Endothelial cell of umbilical vein (primary cell): Measurements from ENCODE around the gene WDR82. TPM values are rescaled to one million over a fixed set of nuclear protein-coding genes. Genes with fewer than 3 reads are reported as not detected.

Source experiments
- BruUV-seq: library from RNA; stranded (reverse); fragments of 400-500 nt; replicated peaks from 2 replicates; lab custom pipeline; 2021; lab: Mats Ljungman, UMichigan
- CTCF ChIA-PET: fragments of 300-600, 350-600 bp; sonication (Branson Sonifier 250); formaldehyde crosslinking; loops from one replicate; lab custom pipeline; 2021; ENCODE audit warnings: antibody characterized with exemption, inconsistent platforms; lab: Charles Lee
- POLR2A ChIA-PET: fragments of 300-600, 350-600 bp; sonication (Branson Sonifier 250); formaldehyde crosslinking; loops from one replicate; lab custom pipeline; 2021; ENCODE audit warnings: antibody characterized with exemption, inconsistent platforms; lab: Charles Lee
- DNase-seq: peaks from one replicate; pipeline ENCODE4 v3.0.0-alpha.2; 2011; ENCODE audit warnings: low read depth, low spot score
- FAIRE-seq: peaks from 2 replicates; lab custom pipeline; 2011; peaks lifted over from hg19 to GRCh38; lab: Jason Lieb, UNC
- H2AFZ ChIP-seq: 2 replicates; pipeline ENCODE4 v1.6.0; 2012; ENCODE audit warnings: low read depth, low read length, control low read depth, inconsistent platforms
- H3K27ac ChIP-seq: 2 replicates; pipeline ENCODE4 v1.5.1; 2011; ENCODE audit warnings: low read depth, mild to moderate bottlenecking, control low read depth, low read length, moderate library complexity; ENCODE audit not compliant: insufficient read depth
- H3K27me3 ChIP-seq, 2 experiments: 2 replicates each; pipeline versions ENCODE4 v1.6.0 to v1.6.1; 2011; ENCODE audit warnings: low read length in 2 of 2, mixed read lengths in 1 of 2; ENCODE audit not compliant: control insufficient read depth in 2 of 2, insufficient read depth in 2 of 2
- H3K36me3 ChIP-seq, 2 experiments: 2 replicates in 1 of 2; 3 replicates in 1 of 2; pipeline ENCODE4 v1.5.1; 2011; ENCODE audit warnings: low read length in 2 of 2, mild to moderate bottlenecking in 1 of 2, moderate library complexity in 1 of 2; ENCODE audit not compliant: control insufficient read depth in 2 of 2, insufficient read depth in 2 of 2; ENCODE audit errors: extremely low read depth in 1 of 2
- H3K4me1 ChIP-seq: 3 replicates; pipeline ENCODE4 v1.5.1; 2011; ENCODE audit warnings: mild to moderate bottlenecking, low read length; ENCODE audit not compliant: control insufficient read depth, insufficient read depth; ENCODE audit errors: extremely low read depth
- H3K4me2 ChIP-seq: 2 replicates; pipeline ENCODE4 v1.6.1; 2011; ENCODE audit warnings: low read length, control low read depth, mixed read lengths; ENCODE audit not compliant: insufficient read depth
- H3K4me3 ChIP-seq, 3 experiments: fragments of 200-600 bp in 1 of 3; sonication (generic), shearing (Covaris generic) in 1 of 3; replicated peaks in 1 of 3; 2 replicates each; pipeline ENCODE4 v1.5.1; 2011 to 2016; ENCODE audit warnings: control low read depth in 3 of 3, low read length in 3 of 3, mild to moderate bottlenecking in 2 of 3, inconsistent platforms in 1 of 3, low read depth in 1 of 3, moderate library complexity in 1 of 3; ENCODE audit not compliant: insufficient read depth in 1 of 3
- H3K79me2 ChIP-seq: 2 replicates; pipeline ENCODE4 v1.6.0; 2012; ENCODE audit warnings: low read length, inconsistent platforms; ENCODE audit not compliant: control insufficient read depth, insufficient read depth
- H3K9ac ChIP-seq: replicated peaks from 2 replicates; pipeline ENCODE3; 2011; ENCODE audit warnings: low read length, control low read depth; ENCODE audit not compliant: insufficient read depth; ENCODE audit errors: extremely low read depth
- H3K9me1 ChIP-seq: replicated peaks from 3 replicates; pipeline ENCODE4 v1.6.0; 2011; ENCODE audit warnings: mild to moderate bottlenecking, low read length; ENCODE audit not compliant: control insufficient read depth, insufficient read depth; ENCODE audit errors: extremely low read depth
- H3K9me3 ChIP-seq: replicated peaks from 2 replicates; pipeline ENCODE4 v1.5.1; 2012; ENCODE audit warnings: low read length, inconsistent platforms; ENCODE audit not compliant: control insufficient read depth, insufficient read depth
- H4K20me1 ChIP-seq: replicated peaks from 2 replicates; pipeline ENCODE3; 2011; ENCODE audit warnings: mild to moderate bottlenecking, low read length; ENCODE audit not compliant: control insufficient read depth, insufficient read depth; ENCODE audit errors: extremely low read depth
- EZH2 ChIP-seq: IDR thresholded peaks from 2 replicates; pipeline ENCODE4 v1.6.1; 2012; ENCODE audit warnings: borderline replicate concordance, low read depth, mild to moderate bottlenecking, moderate library complexity, low read length, inconsistent platforms; ENCODE audit not compliant: severe bottlenecking
- FOS ChIP-seq: IDR thresholded peaks from 2 replicates; pipeline ENCODE4 v1.6.1; 2011; ENCODE audit warnings: mild to moderate bottlenecking, low read length, moderate library complexity, borderline replicate concordance; ENCODE audit not compliant: insufficient read depth
- GATA2 ChIP-seq: IDR thresholded peaks from 2 replicates; pipeline ENCODE4 v1.7.0; 2011; ENCODE audit warnings: low read depth, mild to moderate bottlenecking, moderate library complexity, mixed read lengths, low read length; ENCODE audit not compliant: insufficient read length, insufficient read depth
- JUN ChIP-seq: IDR thresholded peaks from 2 replicates; pipeline ENCODE4 v1.6.1; 2011; ENCODE audit warnings: borderline replicate concordance, low read depth; ENCODE audit not compliant: insufficient read length, insufficient read depth
- MYC ChIP-seq: IDR thresholded peaks from one replicate; pipeline ENCODE4 v1.6.1; 2011; ENCODE audit warnings: mild to moderate bottlenecking, low read depth, low read length
- POLR2A ChIP-seq: IDR thresholded peaks from 2 replicates; pipeline ENCODE4 v1.6.1; 2012; ENCODE audit warnings: low read depth, mild to moderate bottlenecking, control low read depth, low read length
- POLR2AphosphoS5 ChIP-seq: IDR thresholded peaks from 2 replicates; pipeline ENCODE4 v1.6.1; 2012; ENCODE audit warnings: low read depth, mild to moderate bottlenecking, control low read depth, low read length, moderate library complexity; ENCODE audit not compliant: insufficient read depth
- dilution Hi-C: fragments of 300-500 bp; cut with MboI; formaldehyde crosslinking; loops from one replicate; pipeline ENCODE4 v1.15.0; 2019; ENCODE audit warnings: low sequenced_read_pairs; ENCODE audit not compliant: extremely low pct_ligation_motif_present
- intact Hi-C: fragments of 100-400 bp; cut with micrococcal nuclease; formaldehyde crosslinking; loops from one replicate; pipeline ENCODE4 v1.10.0; 2022
- polyA plus RNA-seq, 4 experiments: library from polyadenylated mRNA; depleted of rRNA in 3 of 4; stranded (reverse) in 3 of 4; unstranded in 1 of 4; fragments of >200 nt; gene quantifications; 2 replicates each; pipeline versions ENCODE4 v1.2.1 to v1.2.3, GENCODE V29; 2011 to 2012; ENCODE audit warnings: missing spikeins in 1 of 4
- total RNA-seq: library from RNA; stranded (reverse); gene quantifications from 2 replicates; pipeline ENCODE4 v1.2.3, GENCODE V29; 2021
- TF ChIP-seq, protein P1 (sequence below): IDR thresholded peaks from 2 replicates; pipeline ENCODE4 v1.6.1; 2011; ENCODE audit not compliant: insufficient read depth, insufficient read length
- TF ChIP-seq, protein P2 (sequence below), 2 donors: IDR thresholded peaks; 1 replicate in 1 of 2; 2 replicates in 1 of 2; pipeline ENCODE4 v1.5.1; 2011; ENCODE audit warnings: low read length in 2 of 2, mild to moderate bottlenecking in 2 of 2, moderate library complexity in 2 of 2, control low read depth in 1 of 2, inconsistent platforms in 1 of 2, low read depth in 1 of 2; ENCODE audit not compliant: insufficient read depth in 1 of 2; ENCODE audit errors: extremely low read depth in 1 of 2

Gene WDR82
- total and polyA plus RNA-seq, 2 donors (not counting 3 experiments of a cell fraction or from before 2014, with no cell fraction given), result 39.9 to 71.3 TPM

DNA sequence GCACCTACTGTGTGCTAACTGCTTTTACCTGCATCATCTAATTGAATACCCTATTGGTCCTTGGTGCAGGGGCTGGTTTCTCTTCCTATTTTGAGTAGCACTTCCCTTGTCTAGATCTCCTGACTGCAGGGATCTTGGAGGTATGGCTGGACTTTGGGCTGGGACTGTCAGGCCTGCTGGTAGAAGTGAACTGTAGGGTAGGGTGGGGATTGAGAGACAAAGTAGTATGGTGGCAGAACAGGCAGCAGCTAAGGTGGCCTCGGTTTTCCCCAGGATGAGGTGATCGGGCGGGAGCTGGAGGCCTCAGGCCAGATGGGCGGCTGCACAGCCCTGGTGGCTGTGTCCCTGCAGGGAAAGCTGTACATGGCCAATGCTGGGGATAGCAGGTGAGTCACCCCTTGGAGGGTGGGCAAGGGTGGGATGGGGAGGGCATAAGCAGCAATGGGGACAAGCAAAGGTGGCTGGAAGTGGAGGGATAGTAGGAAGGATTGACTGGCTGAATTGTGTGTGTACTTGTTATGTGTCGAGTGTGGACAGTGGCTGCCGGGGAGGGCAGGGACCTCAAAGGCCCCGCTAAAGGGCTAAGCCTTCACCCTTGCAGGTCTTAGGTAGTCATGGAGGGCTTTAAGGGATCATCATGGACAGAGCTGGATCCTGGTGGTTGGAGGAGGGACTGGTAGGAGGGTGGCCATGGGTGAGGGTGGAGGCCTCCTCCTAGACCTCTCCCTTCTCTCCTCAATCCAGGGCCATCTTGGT is 30.9 kb downstream of the WDR82 start:
- no peaks in the 10 kb centered on the region for H4K20me1 ChIP-seq
- CTCF ChIA-PET, result interaction anchor here (1.3 to 2.4 kb wide), 3 partner anchors 9 to 91 kb away, joined by 5 to 12 read pairs (median 9); partner anchors contain the start of gene TWF2
- no peak overlapping the region for H3K4me2 ChIP-seq
- no peak overlapping the region for H3K4me3 ChIP-seq
- no TSS peak for BruUV-seq
- no peaks in the 10 kb centered on the region for H3K9me3 ChIP-seq
- POLR2A ChIA-PET, result no interaction called here
- H3K27ac ChIP-seq, result no peak overlapping the region
- H3K9ac ChIP-seq, result no peak overlapping the region
- peaks cover 0 to 13% of the 10 kb centered on the region in 2 experiments for H3K36me3 ChIP-seq
- H3K4me1 ChIP-seq, result peaks cover 24% of the 10 kb centered on the region
- no peaks in the 10 kb centered on the region for H3K9me1 ChIP-seq
- TF ChIP-seq POLR2A (peak; percentile 8), MYC (no peak)
- FAIRE-seq (no peak), DNase-seq (no peak)
- no peaks in the 10 kb centered on the region for H3K27me3 ChIP-seq
- intact Hi-C loops, result no loop called here
- no peaks in the 10 kb centered on the region for H3K79me2 ChIP-seq
- dilution Hi-C loops, result no loop called here
- no peak overlapping the region for H2AFZ ChIP-seq

DNA sequence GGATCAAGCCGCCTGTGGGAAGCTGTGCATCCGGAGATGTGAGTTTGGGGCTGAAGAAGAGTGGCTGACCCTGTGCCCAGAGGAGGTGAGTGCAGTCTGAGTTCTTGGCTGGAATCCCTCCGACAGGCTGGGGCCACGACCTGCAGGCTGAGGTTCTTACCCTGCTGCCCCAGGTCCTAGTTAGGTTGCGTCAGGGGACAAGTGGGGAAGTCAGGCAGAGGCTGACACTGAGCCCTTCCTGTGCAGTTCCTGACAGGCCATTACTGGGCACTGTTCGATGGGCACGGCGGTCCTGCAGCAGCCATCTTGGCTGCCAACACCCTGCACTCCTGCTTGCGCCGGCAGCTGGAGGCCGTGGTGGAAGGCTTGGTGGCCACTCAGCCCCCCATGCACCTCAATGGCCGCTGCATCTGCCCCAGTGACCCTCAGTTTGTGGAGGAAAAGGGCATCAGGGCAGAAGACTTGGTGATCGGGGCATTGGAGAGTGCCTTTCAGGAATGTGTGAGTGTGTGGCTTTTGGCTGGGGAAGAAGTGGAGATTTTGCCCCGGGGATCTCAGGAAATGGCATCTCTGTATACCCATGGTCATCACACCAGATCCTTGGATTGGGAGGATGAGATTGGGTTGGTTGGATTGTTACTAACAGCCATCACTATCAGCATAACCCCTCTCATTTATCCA is 31.6 kb downstream of the WDR82 start:
- Histone ChIP-seq H3K9me1 (no peaks in the 10 kb centered on the region), H3K4me1 (peaks cover 24% of the 10 kb centered on the region), H3K4me2 (no peak overlapping the region), H2AFZ (no peak overlapping the region), H3K9me3 (no peaks in the 10 kb centered on the region), H3K79me2 (no peaks in the 10 kb centered on the region), H3K27me3 (no peaks in the 10 kb centered on the region), H3K36me3 (peaks cover 0 to 13% of the 10 kb centered on the region in 2 experiments), H4K20me1 (no peaks in the 10 kb centered on the region), H3K27ac (no peak overlapping the region), H3K9ac (no peak overlapping the region), H3K4me3 (no peak overlapping the region)
- no peak for FAIRE-seq
- intact Hi-C loops (no loop called here), dilution Hi-C loops (no loop called here)
- TF ChIP-seq POLR2AphosphoS5 (no peak), JUN (no peak), FOS (no peak), MYC (no peak), EZH2 (no peak), GATA2 (no peak), POLR2A (no peak)
- TF ChIP-seq, protein P1, sequence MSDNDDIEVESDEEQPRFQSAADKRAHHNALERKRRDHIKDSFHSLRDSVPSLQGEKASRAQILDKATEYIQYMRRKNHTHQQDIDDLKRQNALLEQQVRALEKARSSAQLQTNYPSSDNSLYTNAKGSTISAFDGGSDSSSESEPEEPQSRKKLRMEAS, result no peak
- TF ChIP-seq, protein P2, sequence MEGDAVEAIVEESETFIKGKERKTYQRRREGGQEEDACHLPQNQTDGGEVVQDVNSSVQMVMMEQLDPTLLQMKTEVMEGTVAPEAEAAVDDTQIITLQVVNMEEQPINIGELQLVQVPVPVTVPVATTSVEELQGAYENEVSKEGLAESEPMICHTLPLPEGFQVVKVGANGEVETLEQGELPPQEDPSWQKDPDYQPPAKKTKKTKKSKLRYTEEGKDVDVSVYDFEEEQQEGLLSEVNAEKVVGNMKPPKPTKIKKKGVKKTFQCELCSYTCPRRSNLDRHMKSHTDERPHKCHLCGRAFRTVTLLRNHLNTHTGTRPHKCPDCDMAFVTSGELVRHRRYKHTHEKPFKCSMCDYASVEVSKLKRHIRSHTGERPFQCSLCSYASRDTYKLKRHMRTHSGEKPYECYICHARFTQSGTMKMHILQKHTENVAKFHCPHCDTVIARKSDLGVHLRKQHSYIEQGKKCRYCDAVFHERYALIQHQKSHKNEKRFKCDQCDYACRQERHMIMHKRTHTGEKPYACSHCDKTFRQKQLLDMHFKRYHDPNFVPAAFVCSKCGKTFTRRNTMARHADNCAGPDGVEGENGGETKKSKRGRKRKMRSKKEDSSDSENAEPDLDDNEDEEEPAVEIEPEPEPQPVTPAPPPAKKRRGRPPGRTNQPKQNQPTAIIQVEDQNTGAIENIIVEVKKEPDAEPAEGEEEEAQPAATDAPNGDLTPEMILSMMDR (IDR thresholded peaks at IDR 0.05; ENCODE audit: extremely low read depth in 1 of 2, insufficient read depth in 1 of 2, low read depth in 1 of 2, low read length in 2 of 2), result no peak
- CTCF ChIA-PET, result interaction anchor here (1.0 to 1.8 kb wide), 3 partner anchors 12 to 92 kb away, joined by 3 to 8 read pairs (median 5); no protein-coding TSS in a partner anchor
- POLR2A ChIA-PET, result no interaction called here
- no TSS peak for BruUV-seq
- no peak for DNase-seq
